Fibroblast of skin of right biceps (primary cell): ENCODE measurements around the gene YARS2.

Source experiments
- DNase-seq: peaks from one replicate; pipeline ENCODE4 v3.0.0-alpha.2; 2013

Gene YARS2

GRCh38 chr12:32755654-32756475, at the start of gene YARS2:
Gene YARS2, minus strand, starts transcription at chr12:32755897. Its CDS starts 23 bp downstream, at chr12:32755874.
- DNase-seq: peak; percentile 98

- DNase-seq: no peak
Observed at GRCh38 chr12:32804301-32804700, 48.6 kb upstream of the YARS2 start.

- no peak for DNase-seq
Observed at GRCh38 chr12:32801269-32801980, 45.7 kb upstream of the YARS2 start.

- no peak for DNase-seq
Observed at GRCh38 chr12:32794281-32794680, 38.6 kb upstream of the YARS2 start.

GRCh38 chr12:32789916-32790315, 34.2 kb upstream of the YARS2 start:
- no peak for DNase-seq

- no peak for DNase-seq
Observed at GRCh38 chr12:32789446-32789845, 33.7 kb upstream of the YARS2 start.

- DNase-seq: no peak
Observed at GRCh38 chr12:32788405-32788804, 32.7 kb upstream of the YARS2 start.

GRCh38 chr12:32785557-32785956, 29.9 kb upstream of the YARS2 start:
- DNase-seq: no peak

- no peak for DNase-seq
Observed at GRCh38 chr12:32783029-32783428, 27.3 kb upstream of the YARS2 start.

GRCh38 chr12:32780071-32780470, 24.4 kb upstream of the YARS2 start:
- no peak for DNase-seq

- no peak for DNase-seq
Observed at GRCh38 chr12:32777691-32778175, 22.0 kb upstream of the YARS2 start.

GRCh38 chr12:32777159-32777558, 21.5 kb upstream of the YARS2 start:
- no peak for DNase-seq

- DNase-seq: no peak
Observed at GRCh38 chr12:32776258-32776657, 20.6 kb upstream of the YARS2 start.

GRCh38 chr12:32773691-32774090, 18.0 kb upstream of the YARS2 start:
- no peak for DNase-seq

- DNase-seq: no peak
Observed at GRCh38 chr12:32770141-32770540, 14.4 kb upstream of the YARS2 start.

GRCh38 chr12:32768518-32768917, 12.8 kb upstream of the YARS2 start:
- no peak for DNase-seq

- DNase-seq: no peak
Observed at GRCh38 chr12:32765906-32766305, 10.2 kb upstream of the YARS2 start.

- DNase-seq: no peak
Observed at GRCh38 chr12:32761716-32762115, 6.0 kb upstream of the YARS2 start.

GRCh38 chr12:32757157-32757556, 1.5 kb upstream of the YARS2 start:
- DNase-seq: no peak

- DNase-seq: no peak
Observed at GRCh38 chr12:32756476-32757066, 874 bp upstream of the YARS2 start.

- peak; percentile 77 for DNase-seq
Observed at GRCh38 chr12:32755051-32755653, 545 bp downstream of the YARS2 start.

- no peak for DNase-seq
Observed at GRCh38 chr12:32754111-32754510, 1.6 kb downstream of the YARS2 start.

GRCh38 chr12:32753605-32754004, 2.1 kb downstream of the YARS2 start:
- DNase-seq: no peak
